Muscle layer of duodenum (tissue), 2 donors: ENCODE measurements around the gene SF3B5.
"Not testable (repeated sequence)": the region's sequence is repeated elsewhere in the genome, so short reads cannot be mapped to it uniquely, and the experiment has no call there.

Experiments used
- H3K27ac ChIP-seq: one replicate; pipeline ENCODE4 v1.7.0; 2013; ENCODE audit warnings: mild to moderate bottlenecking, low read length
- H3K27me3 ChIP-seq: one replicate; pipeline ENCODE4 v1.7.0; 2013; ENCODE audit warnings: low read depth, mild to moderate bottlenecking, control low read depth, low read length
- H3K36me3 ChIP-seq, 2 donors: one replicate each; pipeline ENCODE4 v1.7.0; 2013; ENCODE audit warnings: low read length in 2 of 2, control low read depth in 1 of 2, mild to moderate bottlenecking in 1 of 2; ENCODE audit not compliant: insufficient read depth in 2 of 2, control insufficient read depth in 1 of 2
- H3K4me1 ChIP-seq, 2 donors: one replicate each; pipeline ENCODE4 v1.7.0; 2013; ENCODE audit warnings: low read length in 2 of 2, mild to moderate bottlenecking in 2 of 2, control low read depth in 1 of 2, moderate library complexity in 1 of 2; ENCODE audit not compliant: insufficient read depth in 2 of 2, control insufficient read depth in 1 of 2
- H3K4me3 ChIP-seq, 2 donors: one replicate each; pipeline ENCODE4 v1.7.0; 2013; ENCODE audit warnings: low read length in 2 of 2, low read depth in 1 of 2, mild to moderate bottlenecking in 1 of 2
- H3K9me3 ChIP-seq, 2 donors: one replicate each; pipeline ENCODE4 v1.7.0; 2013; ENCODE audit warnings: low read length in 2 of 2, control low read depth in 1 of 2, mild to moderate bottlenecking in 1 of 2; ENCODE audit not compliant: control insufficient read depth in 1 of 2
- donor health status: healthy.

The SF3B5 gene

DNA sequence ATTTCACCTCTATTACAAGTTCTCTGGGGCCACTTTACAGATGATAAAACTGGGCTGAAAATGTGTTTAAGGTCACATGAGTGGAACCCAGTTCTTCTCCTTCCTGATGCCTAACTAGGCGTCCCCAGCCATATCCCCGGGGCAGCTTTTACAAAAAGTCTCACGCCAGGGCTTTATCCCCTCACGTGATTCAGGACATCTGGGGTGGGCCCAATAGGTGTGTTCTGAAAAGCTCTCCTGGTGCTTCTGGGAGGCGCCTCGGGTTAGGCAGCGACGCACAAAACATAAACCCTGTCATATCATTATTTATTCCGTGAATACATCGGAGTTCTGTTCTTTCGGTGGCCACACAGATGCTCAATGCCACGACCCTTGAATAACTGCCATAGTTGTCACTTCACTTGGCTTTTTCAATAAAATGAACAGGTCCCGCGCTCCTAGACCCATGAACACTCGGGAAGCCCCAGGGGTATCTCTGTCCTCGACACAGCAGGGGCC is 32.1 kb downstream of the SF3B5 start:
- Histone ChIP-seq H3K27ac (peak overlapping the region; percentile 43), H3K9me3 (no peaks in the 10 kb centered on the region), H3K4me3 (peak overlapping the region; percentile 71 to 75), H3K27me3 (peaks cover 4% of the 10 kb centered on the region), H3K4me1 (peaks cover 7 to 15% of the 10 kb centered on the region in 2 donors), H3K36me3 (no peaks in the 10 kb centered on the region)

DNA sequence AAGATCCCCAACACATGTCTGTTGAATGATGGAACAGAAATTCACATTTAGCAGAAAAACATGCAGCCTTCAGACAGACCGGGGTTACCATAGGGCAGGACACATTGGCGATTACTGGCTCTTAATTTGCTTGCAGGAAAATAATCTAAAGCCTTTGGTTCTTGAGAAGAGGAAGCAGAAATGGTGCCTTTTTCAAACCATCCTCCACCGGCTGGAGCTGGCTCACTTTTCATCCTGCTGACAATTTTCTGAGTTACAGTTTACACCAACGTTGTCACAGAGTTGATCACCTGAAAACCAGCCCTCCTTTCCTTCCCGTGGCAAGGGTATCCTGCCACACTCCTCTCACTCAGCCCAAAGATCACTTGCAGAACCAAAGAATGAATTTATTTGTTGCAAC is 32.6 kb downstream of the SF3B5 start:
- Histone ChIP-seq H3K27me3 (peaks cover 4% of the 10 kb centered on the region), H3K4me1 (peaks cover 7 to 15% of the 10 kb centered on the region in 2 donors), H3K36me3 (no peaks in the 10 kb centered on the region), H3K4me3 (peak overlapping the region; percentile 71 to 75), H3K27ac (no peak overlapping the region), H3K9me3 (no peaks in the 10 kb centered on the region)

DNA sequence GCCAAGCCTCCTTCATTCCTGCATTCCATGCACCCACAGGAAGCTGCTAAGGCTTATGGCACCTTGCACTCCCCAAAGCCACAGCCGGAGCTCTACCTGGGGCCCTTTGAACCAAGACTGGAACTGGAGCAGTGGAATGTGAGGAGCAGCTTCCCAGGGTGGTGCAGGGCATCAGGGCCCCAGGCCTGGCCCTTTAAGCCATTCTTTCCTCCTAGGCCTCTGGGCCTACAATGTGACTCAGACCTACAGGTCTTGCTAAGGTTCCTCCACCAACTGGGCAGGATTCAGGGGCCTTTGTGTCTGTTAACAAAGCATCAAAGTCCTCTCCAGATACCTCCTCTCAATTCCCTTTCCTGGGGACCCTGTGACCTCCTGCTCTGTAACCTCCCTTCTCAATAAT is 36.2 kb downstream of the SF3B5 start:
- Histone ChIP-seq H3K36me3 (no peaks in the 10 kb centered on the region), H3K4me1 (peaks cover 7 to 11% of the 10 kb centered on the region in 2 donors), H3K9me3 (no peaks in the 10 kb centered on the region), H3K4me3 (no peak overlapping the region), H3K27ac (no peak overlapping the region), H3K27me3 (peaks cover 4% of the 10 kb centered on the region)

DNA sequence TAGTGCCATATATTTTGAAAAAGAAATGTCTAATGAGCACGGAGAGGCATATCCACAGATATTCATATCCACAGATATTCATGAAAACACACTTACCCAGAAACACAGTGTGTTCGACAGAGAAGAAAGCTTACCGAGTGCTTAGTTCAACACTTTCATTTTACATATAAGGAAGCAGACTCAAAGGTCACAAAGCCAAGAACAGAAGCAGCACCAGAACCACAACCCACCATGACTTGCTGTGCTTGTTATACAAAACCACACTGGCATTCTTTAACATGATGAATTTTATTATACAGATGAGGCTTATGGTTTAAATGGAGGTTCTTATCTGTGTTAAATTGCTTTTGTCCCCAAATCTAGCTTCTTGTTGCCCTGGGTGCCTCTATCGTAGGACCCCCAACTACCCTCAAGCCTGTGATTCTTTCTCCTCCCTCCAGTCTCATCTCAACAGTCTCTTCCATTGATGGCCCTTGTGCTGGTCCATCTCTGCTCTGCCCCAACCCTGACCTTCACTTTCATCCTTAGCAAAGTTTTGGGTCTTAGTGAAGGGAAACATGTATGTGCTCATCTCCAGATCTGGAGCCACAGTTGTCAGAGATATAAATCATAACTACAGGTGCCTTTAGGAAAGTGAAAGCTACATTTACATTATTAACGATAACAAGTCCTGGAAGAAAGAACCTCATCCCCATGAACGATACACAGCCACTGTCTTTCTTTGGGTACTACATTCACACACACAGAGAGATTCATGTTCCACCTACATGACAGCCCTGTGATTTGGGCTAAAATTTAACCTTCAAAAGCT is 40.0 kb downstream of the SF3B5 start:
- Histone ChIP-seq H3K4me3 (no peak overlapping the region), H3K27me3 (no peaks in the 10 kb centered on the region), H3K27ac (peak overlapping the region; percentile 52), H3K9me3 (no peaks in the 10 kb centered on the region), H3K36me3 (no peaks in the 10 kb centered on the region), H3K4me1 (no peaks in the 10 kb centered on the region)

GRCh38 chr6:144053601-144054000 is 41.8 kb downstream of the SF3B5 start:
- Histone ChIP-seq H3K4me3 (no peak overlapping the region), H3K27ac (no peak overlapping the region), H3K27me3 (no peaks in the 10 kb centered on the region), H3K36me3 (no peaks in the 10 kb centered on the region), H3K4me1 (no peaks in the 10 kb centered on the region), H3K9me3 (no peaks in the 10 kb centered on the region)

GRCh38 chr6:144052488-144052887 is 42.9 kb downstream of the SF3B5 start:
- H3K27ac ChIP-seq: no peak overlapping the region
- no peaks in the 10 kb centered on the region for H3K27me3 ChIP-seq
- no peak overlapping the region for H3K4me3 ChIP-seq
- H3K4me1 ChIP-seq: no peaks in the 10 kb centered on the region
- H3K9me3 ChIP-seq: no peaks in the 10 kb centered on the region
- no peaks in the 10 kb centered on the region for H3K36me3 ChIP-seq

DNA sequence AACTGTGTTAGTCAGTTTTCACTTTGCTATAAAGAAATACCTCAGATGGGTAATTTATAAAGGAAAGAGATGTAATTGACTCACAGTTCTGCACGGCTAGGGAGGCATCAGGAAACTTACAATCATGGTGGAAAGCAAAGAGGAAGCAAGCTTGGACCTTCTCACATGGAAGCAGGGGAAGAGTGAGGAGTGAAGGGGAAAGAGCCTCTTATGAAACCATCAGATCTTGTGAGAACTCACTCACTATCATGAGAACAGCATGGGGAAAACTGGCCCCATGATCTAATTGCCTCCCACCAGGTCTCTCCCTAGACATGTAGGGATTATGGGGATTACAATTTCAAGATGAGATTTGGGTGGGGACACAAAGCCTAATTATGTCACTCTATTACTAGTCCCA is 46.0 kb downstream of the SF3B5 start:
- no peaks in the 10 kb centered on the region for H3K9me3 ChIP-seq
- H3K36me3 ChIP-seq: no peaks in the 10 kb centered on the region
- H3K4me3 ChIP-seq: no peak overlapping the region
- H3K27me3 ChIP-seq: no peaks in the 10 kb centered on the region
- H3K27ac ChIP-seq: no peak overlapping the region
- no peaks in the 10 kb centered on the region for H3K4me1 ChIP-seq

DNA sequence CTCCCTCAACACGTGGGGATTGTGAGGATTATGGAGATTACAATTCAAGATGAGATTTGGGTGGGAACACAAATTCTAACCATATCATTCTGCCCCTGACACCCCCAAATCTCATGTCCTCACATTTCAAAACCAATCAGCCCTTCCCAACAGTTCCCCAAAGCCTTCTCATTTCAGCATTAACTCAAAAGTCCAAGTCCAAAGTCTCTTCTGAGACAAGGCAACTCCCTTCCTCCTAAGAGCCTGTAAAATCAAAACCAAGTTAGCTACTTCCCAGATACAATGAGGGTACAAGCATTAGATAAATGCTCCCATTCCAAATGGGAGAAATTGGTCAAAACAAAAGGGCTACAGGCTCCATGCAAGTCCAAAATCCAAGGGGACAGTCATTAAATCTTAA is 47.7 kb downstream of the SF3B5 start:
- Histone ChIP-seq H3K27me3 (no peaks in the 10 kb centered on the region), H3K4me3 (no peak overlapping the region), H3K27ac (no peak overlapping the region), H3K9me3 (no peaks in the 10 kb centered on the region), H3K36me3 (no peaks in the 10 kb centered on the region), H3K4me1 (no peaks in the 10 kb centered on the region)

DNA sequence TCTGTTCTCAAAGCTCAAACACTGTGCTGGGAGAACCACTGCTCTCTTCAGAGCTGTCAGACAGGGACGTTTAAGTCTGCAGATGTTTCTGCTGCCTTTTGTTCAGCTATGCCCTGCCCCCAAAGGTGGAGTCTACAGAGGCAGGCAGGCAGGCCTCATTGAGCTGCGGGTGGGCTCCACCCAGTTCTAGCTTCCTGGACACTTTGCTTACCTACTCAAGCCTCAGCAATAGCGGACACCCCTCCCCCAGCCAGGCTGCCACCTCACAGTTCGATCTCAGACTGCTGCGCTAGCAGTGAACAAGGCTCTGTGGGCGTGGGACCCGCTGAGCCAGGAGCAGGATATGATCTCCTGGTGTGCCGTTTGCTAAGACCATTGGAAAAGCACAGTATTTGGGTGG is 48.7 kb downstream of the SF3B5 start:
- H3K4me3 ChIP-seq, H3K4me1 ChIP-seq, H3K36me3 ChIP-seq, H3K9me3 ChIP-seq, H3K27me3 ChIP-seq, H3K27ac ChIP-seq: not testable (repeated sequence)

- not testable (repeated sequence) for H3K4me1 ChIP-seq, H3K27me3 ChIP-seq, H3K9me3 ChIP-seq, H3K4me3 ChIP-seq, H3K27ac ChIP-seq, H3K36me3 ChIP-seq
These were observed 50.4 kb downstream of the SF3B5 start for GRCh38 chr6:144044989-144045388.
